Erythroblast (primary cell): ENCODE measurements around the gene EDIL3.
"Not testable (repeated sequence)": the region's sequence is repeated elsewhere in the genome, so short reads cannot be mapped to it uniquely, and the experiment has no call there.

Experiments
- DNase-seq, 2 experiments: peaks; one replicate each; lab custom pipeline; 2025; lab: John Stamatoyannopoulos, UW
- GATA1 ChIP-seq: IDR thresholded peaks from 2 replicates; pipeline ENCODE4 v1.6.1; 2011; ENCODE audit warnings: low read depth, mild to moderate bottlenecking, control low read depth, low read length, moderate library complexity
- POLR2A ChIP-seq: IDR thresholded peaks from 2 replicates; pipeline ENCODE4 v1.6.1; 2011; ENCODE audit warnings: mild to moderate bottlenecking, low read length

The EDIL3 gene

DNA sequence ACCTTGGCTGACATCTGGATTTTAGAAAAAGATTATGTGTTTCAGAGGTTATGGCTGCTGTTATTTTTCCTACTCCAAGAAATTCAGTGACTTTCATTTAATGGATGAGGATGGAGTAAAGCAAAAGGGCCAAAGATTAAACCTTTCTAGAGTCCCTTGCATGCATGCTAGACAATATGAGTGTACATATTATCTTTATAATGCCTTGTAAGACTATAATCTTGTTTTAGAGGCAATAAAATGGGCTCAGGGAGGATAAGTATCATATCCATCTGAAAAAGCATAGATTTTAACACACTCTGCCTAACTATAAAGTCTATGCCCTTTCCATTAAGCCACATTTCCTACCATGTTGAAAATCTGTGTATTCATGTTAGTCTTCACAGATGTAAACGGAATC, 199.8 kb downstream of the EDIL3 start:
- TF ChIP-seq GATA1 (no peak), POLR2A (no peak)
- no peak for DNase-seq

DNA sequence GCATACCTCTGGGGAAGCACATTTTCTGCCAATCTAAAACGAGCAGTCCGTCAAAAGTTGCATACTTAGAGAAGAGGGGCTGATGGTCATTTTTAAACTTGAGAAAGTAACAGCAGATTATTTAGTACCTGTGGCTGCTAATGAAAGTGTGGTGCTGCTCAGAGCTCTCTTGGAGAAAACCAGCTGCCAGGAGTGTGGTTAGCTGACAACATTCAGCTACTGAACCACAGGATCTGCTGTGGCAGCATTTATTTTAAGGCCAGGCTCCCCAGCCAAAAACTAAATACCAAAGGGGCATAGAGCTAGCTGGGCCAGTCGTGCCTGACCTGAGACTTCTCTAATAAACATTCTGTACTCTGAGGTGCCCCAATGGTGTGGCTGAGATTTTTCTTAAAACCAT, 203.6 kb downstream of the EDIL3 start:
- TF ChIP-seq GATA1 (no peak), POLR2A (no peak)
- no peak for DNase-seq

DNA sequence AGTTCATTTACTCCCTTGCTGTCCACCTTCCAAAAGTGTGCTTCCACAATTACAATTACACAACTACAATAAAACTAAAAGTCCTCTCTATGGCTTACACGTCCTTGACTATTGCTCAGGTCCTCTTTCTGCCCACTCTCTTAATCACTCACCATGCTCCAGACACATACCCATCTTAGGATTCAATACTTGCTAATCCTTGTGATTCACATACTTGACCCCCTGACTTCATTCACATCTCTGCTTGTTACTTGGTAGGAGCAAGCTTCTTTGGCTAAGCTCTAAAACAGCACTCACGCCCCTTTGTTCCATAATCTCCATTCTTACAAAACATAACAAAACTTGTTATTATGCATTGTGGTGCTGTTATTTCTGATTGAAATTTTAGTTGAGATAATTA, 215.8 kb downstream of the EDIL3 start:
- DNase-seq, result no peak
- TF ChIP-seq GATA1, result no peak
- TF ChIP-seq POLR2A, result no peak

DNA sequence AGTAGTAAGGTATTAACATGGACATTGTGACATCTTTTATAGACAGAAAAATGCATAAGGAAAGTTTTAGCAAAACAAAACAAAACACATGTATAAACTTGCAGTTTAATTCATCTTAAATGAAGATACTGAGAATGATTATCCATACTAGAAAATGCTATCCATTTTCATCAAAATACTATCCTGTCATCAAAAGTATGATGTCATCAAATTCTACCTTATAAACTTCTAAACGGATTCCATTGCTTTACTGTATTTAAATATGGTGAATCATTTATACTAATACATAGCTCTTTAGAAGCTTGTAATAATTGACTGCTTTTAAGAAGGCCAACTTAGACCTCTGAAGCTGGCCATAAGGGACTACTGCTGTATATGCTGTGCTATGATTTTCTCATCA, 221.0 kb downstream of the EDIL3 start:
- TF ChIP-seq GATA1, result no peak
- TF ChIP-seq POLR2A, result no peak
- DNase-seq, result no peak

DNA sequence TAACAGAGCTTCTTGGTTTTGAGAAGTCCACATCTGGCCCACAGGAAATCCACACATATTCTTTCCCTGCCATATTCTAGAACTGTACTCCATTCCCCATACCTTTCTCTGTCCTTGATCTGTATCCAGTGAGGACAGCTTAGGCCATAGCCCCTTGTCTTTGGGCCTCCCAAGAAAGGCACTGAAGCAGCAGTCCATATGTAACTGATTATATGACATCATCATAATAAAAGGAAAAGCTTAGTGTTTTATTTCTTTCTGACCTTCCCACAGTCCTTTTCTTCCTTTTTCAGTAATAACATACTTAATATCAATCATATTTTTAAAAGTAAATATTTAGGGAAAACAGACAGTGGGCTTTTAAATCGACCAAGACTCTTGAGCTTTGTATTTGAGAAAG, 222.0 kb downstream of the EDIL3 start:
- TF ChIP-seq GATA1 (no peak), POLR2A (no peak)
- no peak for DNase-seq

DNA sequence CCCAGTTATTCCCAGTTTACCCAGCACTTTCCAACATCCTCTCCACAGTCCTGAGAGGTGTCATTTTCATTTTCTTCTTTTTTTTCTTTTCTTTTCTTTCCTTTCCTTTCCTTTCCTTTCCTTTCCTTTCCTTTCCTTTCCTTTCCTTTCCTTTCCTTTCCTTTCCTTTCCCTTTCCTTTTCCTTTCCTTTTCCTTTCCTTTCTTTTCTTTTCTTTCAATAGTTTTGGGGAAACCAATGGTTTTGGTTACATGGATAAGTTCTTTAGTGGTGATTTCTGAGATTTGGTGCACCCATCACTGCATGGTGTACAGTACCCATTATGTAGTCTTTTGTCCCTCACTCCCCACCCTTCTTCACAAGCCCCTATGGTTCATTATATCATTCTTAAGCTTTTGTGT, 224.0 kb downstream of the EDIL3 start:
- not testable (repeated sequence) for DNase-seq

DNA sequence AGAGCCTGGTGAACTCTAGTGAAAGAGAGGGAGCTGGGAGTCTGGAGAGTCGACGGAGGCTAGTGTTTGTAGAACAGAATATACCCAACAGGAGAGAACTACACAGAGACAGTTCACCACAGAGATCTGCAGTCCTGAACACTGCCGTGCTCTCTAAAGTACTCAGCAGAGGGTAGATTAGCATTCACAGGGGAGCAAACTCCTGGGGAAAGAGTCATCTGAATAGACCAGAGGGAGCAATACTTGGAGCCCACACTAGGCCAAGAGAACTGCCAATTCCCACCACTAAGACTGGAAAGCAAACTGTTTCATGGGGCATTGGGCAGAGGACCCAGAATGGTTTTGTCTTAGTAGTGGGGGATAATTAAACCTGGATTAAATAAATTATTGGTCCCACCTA, 235.6 kb downstream of the EDIL3 start:
- no peak for DNase-seq
- TF ChIP-seq POLR2A (no peak), GATA1 (no peak)

DNA sequence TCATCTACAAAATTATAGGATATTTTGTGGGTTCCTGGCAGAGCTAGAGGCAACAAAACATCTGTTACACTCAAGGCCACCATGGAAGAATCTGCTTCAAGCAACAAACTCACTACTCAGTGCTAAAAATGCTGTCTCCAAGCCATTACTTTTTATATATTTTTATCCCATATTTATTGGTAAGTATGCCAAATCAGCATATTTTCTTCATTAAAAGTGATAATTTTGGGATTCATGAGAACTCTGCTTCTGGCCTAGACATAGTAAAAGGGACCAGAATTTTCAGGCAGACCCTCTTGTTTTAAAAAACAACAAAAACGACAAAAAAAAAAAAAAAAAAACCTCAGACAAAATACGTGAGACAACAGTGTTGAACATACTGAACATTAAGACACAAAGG, 236.0 kb downstream of the EDIL3 start:
- DNase-seq, result no peak
- TF ChIP-seq POLR2A, result no peak
- TF ChIP-seq GATA1, result no peak

DNA sequence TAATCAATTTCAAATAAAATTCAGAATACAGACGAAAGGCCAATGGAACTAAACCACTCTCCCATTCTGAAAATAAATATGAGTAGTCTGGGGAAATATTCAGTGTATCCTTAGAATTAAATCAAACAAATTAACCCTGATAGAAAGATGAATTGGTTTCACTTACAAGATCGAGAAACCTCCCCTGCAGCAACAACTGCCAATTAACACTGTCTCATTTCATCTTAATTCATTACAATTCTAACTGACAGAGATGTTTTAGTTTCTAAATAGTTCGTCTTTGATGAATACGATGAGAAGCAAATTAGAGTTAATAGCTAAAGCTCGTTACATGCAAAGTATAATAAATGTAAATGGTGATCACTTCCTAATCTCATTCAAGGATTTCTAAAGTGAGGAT, 247.1 kb downstream of the EDIL3 start:
- DNase-seq, result no peak
- TF ChIP-seq GATA1 (no peak), POLR2A (no peak)

DNA sequence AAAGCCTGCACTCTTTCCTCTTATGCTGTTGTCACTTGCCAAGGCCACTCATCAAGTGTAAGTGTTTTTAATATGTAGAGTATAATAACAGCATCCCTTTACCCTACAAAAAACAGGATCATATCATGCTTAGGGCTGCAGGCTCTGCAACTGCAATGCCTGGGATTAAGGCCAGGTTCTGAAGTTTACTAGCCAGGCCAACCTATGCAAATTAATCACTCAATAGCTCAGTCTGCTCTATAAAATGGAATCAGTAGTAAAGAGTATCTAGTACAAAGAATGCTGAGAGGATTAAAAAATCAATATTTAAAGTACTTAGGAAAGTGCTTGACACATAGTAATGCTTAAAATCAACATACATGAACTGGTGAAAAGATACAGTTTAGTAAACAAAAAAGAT, 253.3 kb downstream of the EDIL3 start:
- TF ChIP-seq POLR2A (no peak), GATA1 (no peak)
- DNase-seq, result no peak

DNA sequence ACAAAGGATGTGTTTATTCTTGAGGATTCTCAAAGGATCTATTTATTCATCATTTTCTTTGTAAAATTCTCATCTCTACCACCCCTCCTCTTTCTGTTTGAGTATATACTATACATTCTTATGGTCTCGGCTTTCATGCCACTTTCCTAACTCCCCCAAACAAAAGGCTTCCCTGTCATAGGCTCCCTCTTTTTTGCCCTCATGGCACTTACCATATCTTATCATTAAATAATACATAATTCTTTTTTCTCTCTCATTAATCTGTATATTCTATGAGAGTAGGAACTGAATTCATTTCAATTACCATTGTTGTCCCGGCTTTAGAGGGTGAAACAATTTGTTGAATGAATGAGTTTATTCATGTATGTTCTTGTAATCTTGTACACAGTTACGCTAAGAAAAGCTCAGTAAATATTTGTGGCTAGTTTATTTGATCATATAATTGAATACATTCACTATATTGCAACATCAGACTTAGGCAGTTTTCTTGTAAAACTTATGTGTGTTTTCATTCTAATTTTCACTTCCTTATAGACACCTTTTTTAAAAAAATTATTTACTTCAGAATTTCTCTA, 254.6 kb downstream of the EDIL3 start:
- no peak for TF ChIP-seq POLR2A
- no peak for TF ChIP-seq GATA1
- no peak for DNase-seq

DNA sequence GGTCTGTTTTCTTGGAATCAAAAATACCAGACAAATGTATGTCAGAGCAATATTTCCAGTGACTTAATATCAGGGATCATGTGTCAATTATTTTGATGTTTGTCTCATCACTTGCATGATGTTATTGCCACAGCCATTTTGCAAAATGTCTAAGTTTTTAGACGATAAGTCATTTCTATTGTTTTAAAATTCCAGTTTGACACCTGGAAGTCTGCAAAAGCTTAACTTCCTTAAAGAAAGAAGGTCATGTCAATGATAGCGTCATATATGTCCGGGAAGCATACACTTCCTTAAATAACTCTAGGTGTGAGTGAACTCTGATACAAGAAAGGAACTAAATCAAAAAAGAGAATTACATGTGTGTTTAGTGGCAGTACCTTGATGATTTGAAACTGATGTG, 259.5 kb downstream of the EDIL3 start:
- DNase-seq, result no peak
- no peak for TF ChIP-seq GATA1
- no peak for TF ChIP-seq POLR2A

DNA sequence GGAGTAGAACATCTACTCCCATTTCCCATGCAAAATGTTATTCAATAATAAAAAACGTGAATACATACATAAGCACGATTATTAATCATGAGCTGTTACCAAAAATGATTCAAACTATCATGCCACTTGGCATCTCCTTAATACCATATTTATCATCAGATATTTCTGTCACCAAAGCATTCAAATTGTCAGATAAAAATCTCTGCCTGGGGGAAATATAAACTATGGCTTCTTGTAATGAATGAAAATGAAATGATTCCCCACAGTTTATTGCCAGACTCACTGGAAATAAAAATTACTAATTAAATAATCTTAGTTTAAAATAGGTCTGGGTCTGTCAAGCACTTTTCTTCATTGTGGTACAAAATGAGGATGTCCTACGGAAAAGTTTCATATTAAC, 265.4 kb downstream of the EDIL3 start:
- TF ChIP-seq POLR2A (no peak), GATA1 (no peak)
- no peak for DNase-seq

DNA sequence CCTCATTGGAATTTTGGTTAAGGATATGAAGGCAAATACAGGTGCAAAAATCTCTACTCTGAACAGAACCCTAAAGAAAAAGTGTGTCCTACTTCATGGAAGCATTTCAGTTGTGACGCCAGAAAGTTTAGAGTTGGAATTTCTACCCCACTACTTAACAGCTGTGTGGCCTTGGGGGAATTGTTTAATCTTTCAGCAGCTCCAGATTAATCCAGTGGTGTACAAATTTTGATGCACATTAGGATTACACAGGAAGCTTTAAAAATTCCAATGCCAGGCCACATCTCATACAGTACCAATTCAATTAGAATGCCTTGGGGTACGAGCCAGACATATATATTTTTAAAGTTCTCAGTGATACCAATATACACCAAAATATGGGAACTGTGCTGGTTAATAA, 266.1 kb downstream of the EDIL3 start:
- no peak for DNase-seq
- TF ChIP-seq POLR2A (no peak), GATA1 (no peak)

DNA sequence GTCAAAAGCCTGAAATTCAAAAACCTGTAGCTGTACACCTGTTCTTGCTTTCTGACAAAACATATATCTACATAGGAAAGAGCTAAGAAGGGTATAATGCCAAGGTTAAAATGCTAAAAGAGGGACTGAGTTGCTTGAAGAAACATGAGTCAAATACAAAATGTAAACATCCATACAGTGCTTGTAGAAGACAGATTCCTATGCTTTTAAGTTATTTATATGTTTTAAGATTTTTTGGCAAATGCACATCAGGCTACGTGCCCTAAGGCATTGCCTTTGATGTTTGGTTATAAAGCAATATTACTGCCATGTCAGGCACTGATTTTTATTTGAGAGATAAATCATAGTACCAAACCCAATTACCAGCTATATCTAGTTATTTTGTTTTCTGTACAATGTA, 269.0 kb downstream of the EDIL3 start:
- DNase-seq, result no peak
- TF ChIP-seq GATA1 (no peak), POLR2A (no peak)
